HG03442 (cell line): ENCODE data around the gene SENP8.
"Not testable (repeated sequence)": the region's sequence is repeated elsewhere in the genome, so short reads cannot be mapped to it uniquely, and the experiment has no call there.

Experiments
- ATAC-seq: cut with Tn5 transposase; IDR thresholded peaks from one replicate; pipeline ENCODE4 v1.9.1; 2021; ENCODE audit warnings: mild to moderate bottlenecking, moderate library complexity; ENCODE audit not compliant: unreplicated experiment

The SENP8 gene

GRCh38 chr15:72118017-72118978 is at the start of gene SENP8, which contains the start of gene MYO9A:
Gene SENP8 (plus strand): TSS chr15:72118403. CDS start chr15:72139624, 21,221 bp downstream.
Gene MYO9A (minus strand): TSS chr15:72118150. CDS start chr15:72046563, 71,587 bp downstream.
- peak; percentile 53 for ATAC-seq

- ATAC-seq: no peak
Observed at GRCh38 chr15:72068856-72069255, 49.3 kb upstream of the SENP8 start.

GRCh38 chr15:72070817-72071447 is 47.3 kb upstream of the SENP8 start:
- ATAC-seq: no peak

GRCh38 chr15:72071448-72071825 is 46.8 kb upstream of the SENP8 start:
- not testable (repeated sequence) for ATAC-seq

GRCh38 chr15:72074335-72075060 is 43.7 kb upstream of the SENP8 start:
- ATAC-seq: no peak

- no peak for ATAC-seq
Observed at GRCh38 chr15:72077950-72078349, 40.3 kb upstream of the SENP8 start.

GRCh38 chr15:72078887-72079286 is 39.3 kb upstream of the SENP8 start:
- peak; percentile 60 for ATAC-seq

GRCh38 chr15:72082176-72082575 is 36.0 kb upstream of the SENP8 start:
- ATAC-seq: no peak

GRCh38 chr15:72086010-72086697 is 32.0 kb upstream of the SENP8 start:
- ATAC-seq: no peak

- no peak for ATAC-seq
Observed at GRCh38 chr15:72086920-72087648, 31.1 kb upstream of the SENP8 start.

GRCh38 chr15:72092006-72092405 is 26.2 kb upstream of the SENP8 start:
- no peak for ATAC-seq

- no peak for ATAC-seq
Observed at GRCh38 chr15:72092691-72093090, 25.5 kb upstream of the SENP8 start.

- ATAC-seq: no peak
Observed at GRCh38 chr15:72096796-72097195, 21.4 kb upstream of the SENP8 start.

- no peak for ATAC-seq
Observed at GRCh38 chr15:72098040-72098439, 20.2 kb upstream of the SENP8 start.

GRCh38 chr15:72099155-72099554 is 19.0 kb upstream of the SENP8 start:
- no peak for ATAC-seq

GRCh38 chr15:72100551-72100950 is 17.7 kb upstream of the SENP8 start:
- not testable (repeated sequence) for ATAC-seq

- ATAC-seq: no peak
Observed at GRCh38 chr15:72105111-72105510, 13.1 kb upstream of the SENP8 start.

- ATAC-seq: no peak
Observed at GRCh38 chr15:72106068-72106467, 12.1 kb upstream of the SENP8 start.

GRCh38 chr15:72110355-72110754 is 7.8 kb upstream of the SENP8 start:
- ATAC-seq: no peak

GRCh38 chr15:72112116-72112515 is 6.1 kb upstream of the SENP8 start:
- ATAC-seq: no peak
